Adrenal gland (tissue), 12 donors: ENCODE measurements around the gene LRIT3. TPM values are rescaled to one million over a fixed set of nuclear protein-coding genes. Genes with fewer than 3 reads are reported as not detected.

ENCODE experiments used
- DNase-seq, 7 donors: peaks; one replicate each; pipeline ENCODE4 v3.0.0-alpha.2; 2019 to 2020
- H3K27ac ChIP-seq, 5 donors: fragments of 200-600 bp; sonication (generic) in 4 of 5; 1 replicate in 3 of 5; 2 replicates in 2 of 5; pipeline versions ENCODE4 v1.5.1 to v1.8.0; 2016 to 2020; ENCODE audit warnings: mild to moderate bottlenecking in 1 of 5
- H3K27me3 ChIP-seq: fragments of 200-600 bp; 2 replicates; pipeline ENCODE4 v1.8.0; 2021
- H3K36me3 ChIP-seq, 2 donors: fragments of 200-600 bp; replicated peaks in 1 of 2; 1 replicate in 1 of 2; 2 replicates in 1 of 2; pipeline versions ENCODE4 v1.5.1 to v1.8.0; 2018 to 2022
- H3K4me1 ChIP-seq, 2 donors: fragments of 200-600 bp; replicated peaks in 1 of 2; 1 replicate in 1 of 2; 2 replicates in 1 of 2; pipeline versions ENCODE4 v1.5.1 to v1.8.0; 2018 to 2021
- H3K4me3 ChIP-seq, 4 donors: fragments of 200-600 bp; sonication (generic) in 3 of 4; one replicate each; pipeline ENCODE4 v1.5.1; 2016 to 2018
- H3K9me3 ChIP-seq, 3 donors: fragments of 200-600 bp; sonication (generic) in 1 of 3; replicated peaks in 1 of 3; 1 replicate in 2 of 3; 2 replicates in 1 of 3; pipeline versions ENCODE4 v1.5.1 to v1.8.0; 2016 to 2021
- POLR2A ChIP-seq, 2 donors: fragments of 450-650 bp; IDR thresholded peaks; one replicate each; pipeline ENCODE4 v1.6.1; 2017; ENCODE audit warnings: antibody characterized with exemption in 2 of 2, mild to moderate bottlenecking in 2 of 2, moderate library complexity in 1 of 2
- WGBS, 4 donors: extraction: QIAGEN DNeasy Blood & Tissue Kit in 2 of 4; methylation state at CpG; one replicate each; pipeline versions ENCODE4 v1.1.5 to v1.1.7; 2013 to 2017; 5-methylcytosine and 5-hydroxymethylcytosine counted together
- intact Hi-C, 2 donors: fragments of 100-400 bp; cut with DNase I; formaldehyde crosslinking; loops; one replicate each; pipeline versions ENCODE4 v1.14.1 to v1.15.0; 2022 to 2023
- polyA plus RNA-seq, 3 donors: library from polyadenylated mRNA; stranded (reverse); fragments of 200-250 nt in 2 of 3; fragments of 350-450 nt in 1 of 3; fragmentation: Illumina TruSeq in 1 of 3; extraction: RNeasy Lipid Tissue Mini Kit (QIAGEN cat#74804) in 1 of 3; gene quantifications; one replicate each; pipeline ENCODE4 v1.2.3, GENCODE V29; 2013 to 2014
- total RNA-seq, 9 donors: library from RNA; depleted of rRNA in 4 of 9; stranded (reverse); fragments of >200 nt in 4 of 9; fragments of 120-200 nt in 1 of 9; fragmentation: NEBNext Ultra II Directional in 1 of 9; extraction: Animal tissue kit (Norgen Biotek cat#: 25700) in 1 of 9; gene quantifications; one replicate each; pipeline versions ENCODE4 v1.1.0 to v1.2.4, GENCODE V29; 2013 to 2023
- TF ChIP-seq, protein P1 (sequence below), 6 experiments: fragments of 450-650 bp in 4 of 6; fragments of 200-600 bp in 2 of 6; sonication (generic) in 1 of 6; IDR thresholded peaks; 1 replicate in 5 of 6; 2 replicates in 1 of 6; pipeline versions ENCODE4 v1.5.1 to v1.8.0; 2016 to 2021; ENCODE audit warnings: antibody characterized with exemption in 6 of 6, mild to moderate bottlenecking in 2 of 6, moderate library complexity in 1 of 6
- donor health status: healthy with polysubstance abuse.
- donor health status: Bipolar disorder and iron deficiency.
- donor health status: DM: yes; HTN: yes; CAD: no.
- donor health status: DM: no; HTN: no; CAD: no.
- donor health status: DM: no; HTN: no; CAD: no.
- donor health status: DM: yes; HTN: yes; CAD: no.

The LRIT3 gene
- total and polyA plus RNA-seq, 12 donors = 0.07 to 0.85 (median 0.18) TPM; not detected in 2

DNA sequence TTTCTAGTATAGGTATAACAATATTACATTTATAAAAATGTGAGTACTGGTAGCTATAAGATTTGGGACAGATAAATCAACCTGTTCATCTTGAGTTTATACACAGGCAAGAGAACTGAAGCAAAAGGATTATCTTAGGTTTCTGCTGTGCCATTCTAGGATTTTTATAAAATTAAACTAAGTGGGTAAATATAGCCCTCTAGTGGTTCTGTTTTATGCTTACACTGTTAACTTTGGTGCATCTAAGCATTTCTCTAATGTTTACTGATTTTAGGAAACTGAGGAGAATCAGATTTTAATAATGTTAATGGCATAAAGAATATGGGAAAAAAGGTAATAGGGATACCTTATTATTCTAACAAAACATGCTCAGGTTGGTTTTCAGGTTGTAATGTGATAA, 21.2 kb upstream of the LRIT3 start:
- no peak overlapping the region for H3K4me3 ChIP-seq
- TF ChIP-seq, protein P1, sequence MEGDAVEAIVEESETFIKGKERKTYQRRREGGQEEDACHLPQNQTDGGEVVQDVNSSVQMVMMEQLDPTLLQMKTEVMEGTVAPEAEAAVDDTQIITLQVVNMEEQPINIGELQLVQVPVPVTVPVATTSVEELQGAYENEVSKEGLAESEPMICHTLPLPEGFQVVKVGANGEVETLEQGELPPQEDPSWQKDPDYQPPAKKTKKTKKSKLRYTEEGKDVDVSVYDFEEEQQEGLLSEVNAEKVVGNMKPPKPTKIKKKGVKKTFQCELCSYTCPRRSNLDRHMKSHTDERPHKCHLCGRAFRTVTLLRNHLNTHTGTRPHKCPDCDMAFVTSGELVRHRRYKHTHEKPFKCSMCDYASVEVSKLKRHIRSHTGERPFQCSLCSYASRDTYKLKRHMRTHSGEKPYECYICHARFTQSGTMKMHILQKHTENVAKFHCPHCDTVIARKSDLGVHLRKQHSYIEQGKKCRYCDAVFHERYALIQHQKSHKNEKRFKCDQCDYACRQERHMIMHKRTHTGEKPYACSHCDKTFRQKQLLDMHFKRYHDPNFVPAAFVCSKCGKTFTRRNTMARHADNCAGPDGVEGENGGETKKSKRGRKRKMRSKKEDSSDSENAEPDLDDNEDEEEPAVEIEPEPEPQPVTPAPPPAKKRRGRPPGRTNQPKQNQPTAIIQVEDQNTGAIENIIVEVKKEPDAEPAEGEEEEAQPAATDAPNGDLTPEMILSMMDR (IDR thresholded peaks at IDR 0.05) = peak; percentile 27 to 66 (median 54)
- TF ChIP-seq POLR2A (IDR thresholded peaks at IDR 0.05) = no peak
- no peaks in the 10 kb centered on the region for H3K27me3 ChIP-seq
- no peaks in the 10 kb centered on the region for H3K9me3 ChIP-seq
- no peak overlapping the region for H3K27ac ChIP-seq
- no peak for DNase-seq
- H3K4me1 ChIP-seq = no peaks in the 10 kb centered on the region
- intact Hi-C loops = loop anchor here in 1 of 2 donors (5.0 kb wide), 1 partner anchor 404 kb away; no protein-coding TSS in a partner anchor
- H3K36me3 ChIP-seq = peaks cover 0 to 31% of the 10 kb centered on the region in 2 donors

DNA sequence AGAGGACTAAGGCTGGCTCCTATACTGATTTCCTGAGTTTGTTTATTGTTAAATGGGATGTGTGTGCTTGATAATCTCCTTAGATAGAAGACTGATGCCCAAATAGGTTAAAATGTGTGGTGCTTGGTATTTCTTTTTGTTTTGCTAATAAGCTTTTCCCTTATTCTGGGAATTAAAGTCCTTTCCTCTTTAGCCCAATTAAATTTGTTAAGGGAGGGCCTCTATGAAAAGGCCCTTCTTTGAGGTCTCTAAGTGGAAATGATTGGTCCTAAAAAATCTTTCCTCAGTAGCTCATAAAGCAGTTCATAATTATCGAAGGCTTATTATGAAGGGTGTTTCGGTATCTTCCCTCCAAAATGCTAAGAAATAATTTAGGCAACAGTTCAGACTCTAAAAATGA, 20.2 kb upstream of the LRIT3 start, which contains the start of gene RRH:
Gene RRH (plus strand): TSS at position 301 of the 400 bp plus-strand sequence. CDS start 56 bp downstream, at position 357.
- Histone ChIP-seq H3K36me3 (peaks cover 0 to 26% of the 10 kb centered on the region in 2 donors), H3K4me1 (no peaks in the 10 kb centered on the region), H3K27me3 (no peaks in the 10 kb centered on the region), H3K9me3 (no peaks in the 10 kb centered on the region), H3K4me3 (no peak within 1 kb of the TSS), H3K27ac (no peak within 1 kb of the TSS)
- TF ChIP-seq, protein P1 (IDR thresholded peaks at IDR 0.05) = no peak
- TF ChIP-seq POLR2A (IDR thresholded peaks at IDR 0.05) = no peak
- no peak for DNase-seq
- 89 to 97% (median 94%) methylated on average over 2 of the region's 2 CpGs for WGBS, 4 donors
- intact Hi-C loops = loop anchor here in 1 of 2 donors (5.0 kb wide), 1 partner anchor 405 kb away; no protein-coding TSS in a partner anchor

DNA sequence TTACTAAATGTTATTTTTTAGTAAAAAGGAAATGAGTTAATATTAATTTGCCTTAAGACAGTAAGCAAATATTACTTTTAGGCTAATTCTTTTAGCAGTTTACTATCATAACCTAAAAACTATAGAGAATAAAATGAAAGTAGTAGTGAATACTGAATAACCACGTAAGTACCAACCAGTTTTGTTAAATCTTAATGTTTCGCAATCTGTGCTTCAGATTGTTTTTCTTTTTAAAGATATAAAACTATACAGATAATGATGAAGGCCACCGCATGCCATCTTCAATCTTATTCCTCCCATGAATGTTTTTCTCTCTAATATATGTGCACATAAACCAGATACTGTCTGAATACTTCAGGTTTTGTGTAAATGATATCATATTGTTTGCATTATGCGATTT, 14.2 kb upstream of the LRIT3 start:
- TF ChIP-seq POLR2A (IDR thresholded peaks at IDR 0.05) = no peak
- TF ChIP-seq, protein P1 (IDR thresholded peaks at IDR 0.05) = no peak
- no peak overlapping the region for H3K27ac ChIP-seq
- no peaks in the 10 kb centered on the region for H3K4me1 ChIP-seq
- DNase-seq = no peak
- intact Hi-C loops = no loop called here
- no peaks in the 10 kb centered on the region for H3K9me3 ChIP-seq
- 79 to 84% (median 81%) methylated on average over 4 of the region's 4 CpGs for WGBS, 4 donors
- H3K4me3 ChIP-seq = no peak overlapping the region
- H3K36me3 ChIP-seq = no peaks in the 10 kb centered on the region
- no peaks in the 10 kb centered on the region for H3K27me3 ChIP-seq

DNA sequence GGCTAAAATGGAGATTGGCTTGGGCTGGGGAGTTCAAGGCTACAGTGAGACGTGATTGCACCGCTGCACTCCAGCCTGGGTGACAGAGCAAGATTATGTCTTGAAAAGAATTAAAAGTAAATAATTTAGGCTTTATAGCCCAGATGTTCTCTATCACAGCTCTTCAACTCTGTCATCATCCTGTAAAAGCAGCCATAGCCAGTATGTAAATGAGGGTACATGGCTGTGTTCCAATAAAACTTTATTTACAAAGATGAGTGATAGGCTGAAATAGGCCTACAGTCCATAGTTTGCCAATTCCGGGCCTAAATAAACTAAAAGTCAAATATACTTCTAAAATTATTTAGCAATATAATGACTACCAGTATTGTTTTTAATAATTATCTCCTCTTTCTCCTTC, 10.9 kb upstream of the LRIT3 start:
- TF ChIP-seq POLR2A (IDR thresholded peaks at IDR 0.05) = no peak
- TF ChIP-seq, protein P1 (IDR thresholded peaks at IDR 0.05) = no peak
- Histone ChIP-seq H3K9me3 (no peaks in the 10 kb centered on the region), H3K27me3 (no peaks in the 10 kb centered on the region), H3K4me3 (no peak overlapping the region), H3K27ac (no peak overlapping the region), H3K4me1 (no peaks in the 10 kb centered on the region), H3K36me3 (no peaks in the 10 kb centered on the region)
- 79 to 88% (median 82%) methylated on average over 3 of the region's 3 CpGs for WGBS, 4 donors
- intact Hi-C loops = no loop called here
- DNase-seq = no peak
